Measurements from ENCODE around the gene MAP6. TPM values are rescaled to one million over a fixed set of nuclear protein-coding genes. Genes with fewer than 3 reads are reported as not detected.

Gene MAP6
- total and polyA plus RNA-seq, 9 of the 15 experiments (the other 6 are each of a cell fraction or from before 2014, with no cell fraction given), result not detected

DNA sequence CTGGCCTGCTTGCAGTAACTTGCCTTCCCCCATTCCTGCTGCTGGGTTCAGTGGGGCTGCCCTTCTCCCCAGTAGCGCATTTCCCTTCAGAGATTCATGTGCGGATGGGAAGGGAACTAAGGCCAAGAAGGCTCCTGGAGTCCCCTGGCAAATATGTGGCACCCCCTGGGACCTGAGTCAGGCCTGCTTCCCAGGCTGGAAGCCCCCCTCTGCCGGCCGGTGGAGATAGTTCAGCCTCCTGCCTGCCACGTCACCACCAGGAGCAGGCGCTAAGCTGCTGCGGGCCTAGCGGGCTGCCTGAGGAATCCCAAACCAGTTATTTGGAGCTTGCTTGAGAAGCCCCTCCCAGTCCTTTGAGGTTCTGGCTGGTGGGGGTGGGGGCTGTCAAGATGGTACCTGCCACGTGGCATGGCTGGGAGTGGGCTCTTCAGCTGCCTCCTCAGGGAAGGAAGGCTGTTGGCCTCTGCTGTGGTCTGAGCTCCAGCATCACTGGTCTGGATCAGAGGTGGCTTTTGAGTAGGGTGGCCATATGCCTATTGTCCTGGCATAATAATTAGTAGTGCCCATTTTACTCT, 104.8 kb downstream of the MAP6 start (continued):
- TF ChIP-seq HNRNPL (IDR thresholded peaks at IDR 0.05; ENCODE audit: low read depth, low read length), result no peak
- TF ChIP-seq RB1 (IDR thresholded peaks at IDR 0.05; ENCODE audit: low read depth), result 0 out of 2 replicates have a peak, but pooled peaks have one; percentile 42
- TF ChIP-seq PHF20 (IDR thresholded peaks at IDR 0.05; ENCODE audit: partially characterized antibody), result no peak
- TF ChIP-seq, protein P1, sequence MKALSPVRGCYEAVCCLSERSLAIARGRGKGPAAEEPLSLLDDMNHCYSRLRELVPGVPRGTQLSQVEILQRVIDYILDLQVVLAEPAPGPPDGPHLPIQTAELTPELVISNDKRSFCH (CRISPR knock-in tag; IDR thresholded peaks at IDR 0.05), result no peak
- TF ChIP-seq, protein P1 (tag; IDR thresholded peaks at IDR 0.05), result peak; percentile 78
- no peak for TF ChIP-seq CSDE1 (IDR thresholded peaks at IDR 0.05)
- TF ChIP-seq CBX1 (IDR thresholded peaks at IDR 0.05; ENCODE audit: low read depth), result no peak
- no peak for TF ChIP-seq PML (IDR thresholded peaks at IDR 0.05; ENCODE audit: low read length)
- no peak for TF ChIP-seq POLR2AphosphoS5 (IDR thresholded peaks at IDR 0.05; ENCODE audit: control insufficient read depth, insufficient read depth, low read depth, low read length)
- TF ChIP-seq ZNF311 (CRISPR knock-in tag; IDR thresholded peaks at IDR 0.05), result no peak
- TF ChIP-seq TCF7L2 (IDR thresholded peaks at IDR 0.05; ENCODE audit: low read depth, low read length), result 0 out of 2 replicates have a peak, but pooled peaks have one; percentile 31
- TF ChIP-seq ZNF644 (tag; IDR thresholded peaks at IDR 0.05; ENCODE audit: low read depth), result no peak
- no peak for TF ChIP-seq MCM2 (IDR thresholded peaks at IDR 0.05; ENCODE audit: low read depth)
- TF ChIP-seq HSF4 (CRISPR knock-in tag; IDR thresholded peaks at IDR 0.05; ENCODE audit: borderline replicate concordance), result no peak
- TF ChIP-seq, protein P2, sequence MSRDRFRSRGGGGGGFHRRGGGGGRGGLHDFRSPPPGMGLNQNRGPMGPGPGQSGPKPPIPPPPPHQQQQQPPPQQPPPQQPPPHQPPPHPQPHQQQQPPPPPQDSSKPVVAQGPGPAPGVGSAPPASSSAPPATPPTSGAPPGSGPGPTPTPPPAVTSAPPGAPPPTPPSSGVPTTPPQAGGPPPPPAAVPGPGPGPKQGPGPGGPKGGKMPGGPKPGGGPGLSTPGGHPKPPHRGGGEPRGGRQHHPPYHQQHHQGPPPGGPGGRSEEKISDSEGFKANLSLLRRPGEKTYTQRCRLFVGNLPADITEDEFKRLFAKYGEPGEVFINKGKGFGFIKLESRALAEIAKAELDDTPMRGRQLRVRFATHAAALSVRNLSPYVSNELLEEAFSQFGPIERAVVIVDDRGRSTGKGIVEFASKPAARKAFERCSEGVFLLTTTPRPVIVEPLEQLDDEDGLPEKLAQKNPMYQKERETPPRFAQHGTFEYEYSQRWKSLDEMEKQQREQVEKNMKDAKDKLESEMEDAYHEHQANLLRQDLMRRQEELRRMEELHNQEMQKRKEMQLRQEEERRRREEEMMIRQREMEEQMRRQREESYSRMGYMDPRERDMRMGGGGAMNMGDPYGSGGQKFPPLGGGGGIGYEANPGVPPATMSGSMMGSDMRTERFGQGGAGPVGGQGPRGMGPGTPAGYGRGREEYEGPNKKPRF (IDR thresholded peaks at IDR 0.05; ENCODE audit: low read depth, low read length), result no peak
- no peak for TF ChIP-seq ZZZ3 (IDR thresholded peaks at IDR 0.05)
- TF ChIP-seq, protein P3, sequence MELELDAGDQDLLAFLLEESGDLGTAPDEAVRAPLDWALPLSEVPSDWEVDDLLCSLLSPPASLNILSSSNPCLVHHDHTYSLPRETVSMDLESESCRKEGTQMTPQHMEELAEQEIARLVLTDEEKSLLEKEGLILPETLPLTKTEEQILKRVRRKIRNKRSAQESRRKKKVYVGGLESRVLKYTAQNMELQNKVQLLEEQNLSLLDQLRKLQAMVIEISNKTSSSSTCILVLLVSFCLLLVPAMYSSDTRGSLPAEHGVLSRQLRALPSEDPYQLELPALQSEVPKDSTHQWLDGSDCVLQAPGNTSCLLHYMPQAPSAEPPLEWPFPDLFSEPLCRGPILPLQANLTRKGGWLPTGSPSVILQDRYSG (tag; conservative IDR thresholded peaks at IDR 0.05; ENCODE audit: low read depth), result peak; percentile 96
- TF ChIP-seq ZNF316 (IDR thresholded peaks at IDR 0.05), result no peak
- TF ChIP-seq, protein P4, sequence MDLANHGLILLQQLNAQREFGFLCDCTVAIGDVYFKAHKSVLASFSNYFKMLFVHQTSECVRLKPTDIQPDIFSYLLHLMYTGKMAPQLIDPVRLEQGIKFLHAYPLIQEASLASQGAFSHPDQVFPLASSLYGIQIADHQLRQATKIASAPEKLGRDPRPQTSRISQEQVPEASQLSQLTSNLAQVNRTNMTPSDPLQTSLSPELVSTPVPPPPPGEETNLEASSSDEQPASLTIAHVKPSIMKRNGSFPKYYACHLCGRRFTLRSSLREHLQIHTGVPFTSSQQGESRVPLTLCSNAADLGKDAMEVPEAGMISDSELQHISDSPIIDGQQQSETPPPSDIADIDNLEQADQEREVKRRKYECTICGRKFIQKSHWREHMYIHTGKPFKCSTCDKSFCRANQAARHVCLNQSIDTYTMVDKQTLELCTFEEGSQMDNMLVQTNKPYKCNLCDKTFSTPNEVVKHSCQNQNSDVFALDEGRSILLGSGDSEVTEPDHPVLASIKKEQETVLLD (IDR thresholded peaks at IDR 0.05), result peak; percentile 26; the same call in 1 of the 2 replicates
- TF ChIP-seq, protein P5, sequence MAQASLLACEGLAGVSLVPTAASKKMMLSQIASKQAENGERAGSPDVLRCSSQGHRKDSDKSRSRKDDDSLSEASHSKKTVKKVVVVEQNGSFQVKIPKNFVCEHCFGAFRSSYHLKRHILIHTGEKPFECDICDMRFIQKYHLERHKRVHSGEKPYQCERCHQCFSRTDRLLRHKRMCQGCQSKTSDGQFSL (CRISPR knock-in tag; IDR thresholded peaks at IDR 0.05), result no peak
- TF ChIP-seq, protein P5 (tag; IDR thresholded peaks at IDR 0.05), result no peak
- no peak for TF ChIP-seq SIN3B (IDR thresholded peaks at IDR 0.05; ENCODE audit: low read depth)
- no peak for TF ChIP-seq PTBP1 (IDR thresholded peaks at IDR 0.05; ENCODE audit: low read depth, low read length)

Data from K562 (cell line).